ENCODE data around the gene HIBADH.

- TF ChIP-seq CTCF (IDR thresholded peaks at IDR 0.05) (no peak), ZFX (IDR thresholded peaks at IDR 0.05; ENCODE audit: borderline replicate concordance) (no peak)
Observed at GRCh38 chr7:27678617-27679260, 16.1 kb upstream of the HIBADH start.
